ENCODE results near the gene IQUB. TPM values are rescaled to one million over a fixed set of nuclear protein-coding genes. Genes with fewer than 3 reads are reported as not detected.

The IQUB gene
- total and polyA plus RNA-seq, 2 experiments from 2014 or later = 0.97 to 2.2 TPM

GRCh38 chr7:123424463-123424862, 109.9 kb downstream of the IQUB start:
- no peaks in the 10 kb centered on the region for H3K36me3 ChIP-seq (replicated peaks; ENCODE audit: insufficient read depth, low read depth)
- H3K4me3 ChIP-seq = no peak overlapping the region
- H3K4me2 ChIP-seq = no peak overlapping the region
- DNase-seq (ENCODE audit: low spot score) = no peak
- no peaks in the 10 kb centered on the region for H3K27me3 ChIP-seq
- no peaks in the 10 kb centered on the region for H3K9me2 ChIP-seq (replicated peaks; ENCODE audit: insufficient read depth)
- no peaks in the 10 kb centered on the region for H3K9me3 ChIP-seq (ENCODE audit: low read depth)
- no peaks in the 10 kb centered on the region for H4K20me1 ChIP-seq (ENCODE audit: insufficient read depth, poor library complexity, severe bottlenecking)
- no peak for TF ChIP-seq CTCF (IDR thresholded peaks at IDR 0.05; ENCODE audit: poor library complexity)
- no peak for TF ChIP-seq EZH2 (IDR thresholded peaks at IDR 0.05; ENCODE audit: borderline replicate concordance)
- no peak for TF ChIP-seq EZH2phosphoT487 (IDR thresholded peaks at IDR 0.05; ENCODE audit: low read depth, severe bottlenecking, unreplicated experiment)
- H3K4me1 ChIP-seq (ENCODE audit: insufficient read depth) = no peaks in the 10 kb centered on the region
- H3K27ac ChIP-seq = no peak overlapping the region
- H2AFZ ChIP-seq = no peak overlapping the region
- no peaks in the 10 kb centered on the region for H3K79me2 ChIP-seq

- no peaks in the 10 kb centered on the region for H3K79me2 ChIP-seq
- WGBS (ENCODE audit: low lambda C conversion rate, missing lambda C conversion rate) = 70% methylated on average over 2 of the region's 2 CpGs
- H3K36me3 ChIP-seq (replicated peaks; ENCODE audit: insufficient read depth, low read depth) = no peaks in the 10 kb centered on the region
- no peaks in the 10 kb centered on the region for H3K4me1 ChIP-seq (ENCODE audit: insufficient read depth)
- no peak overlapping the region for H3K27ac ChIP-seq
- H3K9me2 ChIP-seq (replicated peaks; ENCODE audit: insufficient read depth) = no peaks in the 10 kb centered on the region
- DNase-seq (ENCODE audit: low spot score) = no peak
- no peaks in the 10 kb centered on the region for H3K27me3 ChIP-seq
- TF ChIP-seq CTCF (IDR thresholded peaks at IDR 0.05; ENCODE audit: poor library complexity) = no peak
- TF ChIP-seq EZH2 (IDR thresholded peaks at IDR 0.05; ENCODE audit: borderline replicate concordance) = no peak
- no peak for TF ChIP-seq EZH2phosphoT487 (IDR thresholded peaks at IDR 0.05; ENCODE audit: low read depth, severe bottlenecking, unreplicated experiment)
- H4K20me1 ChIP-seq (ENCODE audit: insufficient read depth, poor library complexity, severe bottlenecking) = no peaks in the 10 kb centered on the region
- no peak overlapping the region for H2AFZ ChIP-seq
- no peak overlapping the region for H3K4me2 ChIP-seq
- H3K4me3 ChIP-seq = no peak overlapping the region
- H3K9me3 ChIP-seq (ENCODE audit: low read depth) = no peaks in the 10 kb centered on the region
Observed at GRCh38 chr7:123423622-123424021, 110.8 kb downstream of the IQUB start.

- no peak for DNase-seq (ENCODE audit: low spot score)
- no peak overlapping the region for H2AFZ ChIP-seq
- no peaks in the 10 kb centered on the region for H3K36me3 ChIP-seq (replicated peaks; ENCODE audit: insufficient read depth, low read depth)
- no peak overlapping the region for H3K27ac ChIP-seq
- no peaks in the 10 kb centered on the region for H4K20me1 ChIP-seq (ENCODE audit: insufficient read depth, poor library complexity, severe bottlenecking)
- H3K9me3 ChIP-seq (ENCODE audit: low read depth) = peaks cover 3% of the 10 kb centered on the region
- H3K4me3 ChIP-seq = no peak overlapping the region
- TF ChIP-seq CTCF (IDR thresholded peaks at IDR 0.05; ENCODE audit: poor library complexity) (no peak), EZH2phosphoT487 (IDR thresholded peaks at IDR 0.05; ENCODE audit: low read depth, severe bottlenecking, unreplicated experiment) (no peak), EZH2 (IDR thresholded peaks at IDR 0.05; ENCODE audit: borderline replicate concordance) (no peak)
- H3K4me1 ChIP-seq (ENCODE audit: insufficient read depth) = no peaks in the 10 kb centered on the region
- no peak overlapping the region for H3K4me2 ChIP-seq
- H3K27me3 ChIP-seq = no peaks in the 10 kb centered on the region
- H3K9me2 ChIP-seq (replicated peaks; ENCODE audit: insufficient read depth) = no peaks in the 10 kb centered on the region
- 94% methylated on average over 2 of the region's 2 CpGs for WGBS (ENCODE audit: low lambda C conversion rate, missing lambda C conversion rate)
- no peaks in the 10 kb centered on the region for H3K79me2 ChIP-seq
Observed at GRCh38 chr7:123417580-123417979, 116.8 kb downstream of the IQUB start.

- DNase-seq (ENCODE audit: low spot score) = no peak
- 70% methylated on average over 1 of the region's 1 CpG for WGBS (ENCODE audit: low lambda C conversion rate, missing lambda C conversion rate)
Observed at GRCh38 chr7:123415625-123416024, 118.8 kb downstream of the IQUB start.

More at GRCh38 chr7:123415625-123416024, 118.8 kb downstream of the IQUB start:
- Histone ChIP-seq H3K27ac (no peak overlapping the region), H3K4me1 (ENCODE audit: insufficient read depth) (no peaks in the 10 kb centered on the region), H3K79me2 (no peaks in the 10 kb centered on the region), H3K9me2 (replicated peaks; ENCODE audit: insufficient read depth) (no peaks in the 10 kb centered on the region), H2AFZ (no peak overlapping the region), H3K27me3 (no peaks in the 10 kb centered on the region), H3K4me3 (no peak overlapping the region), H4K20me1 (ENCODE audit: insufficient read depth, poor library complexity, severe bottlenecking) (no peaks in the 10 kb centered on the region), H3K4me2 (no peak overlapping the region), H3K36me3 (replicated peaks; ENCODE audit: insufficient read depth, low read depth) (no peaks in the 10 kb centered on the region), H3K9me3 (ENCODE audit: low read depth) (peaks cover 3% of the 10 kb centered on the region)
- TF ChIP-seq EZH2phosphoT487 (IDR thresholded peaks at IDR 0.05; ENCODE audit: low read depth, severe bottlenecking, unreplicated experiment) = no peak
- TF ChIP-seq EZH2 (IDR thresholded peaks at IDR 0.05; ENCODE audit: borderline replicate concordance) = no peak
- TF ChIP-seq CTCF (IDR thresholded peaks at IDR 0.05; ENCODE audit: poor library complexity) = no peak
